Transverse colon (tissue), 4 donors: ENCODE results near the gene NFXL1. TPM values are rescaled to one million over a fixed set of nuclear protein-coding genes. Genes with fewer than 3 reads are reported as not detected.
A peak's percentile ranks its signal among the peaks of the same experiment; 100 is the strongest.

Experiments used
- DNase-seq: peaks from one replicate; pipeline ENCODE4 v3.0.0-alpha.2; 2019
- H3K27ac ChIP-seq, 4 donors: fragments of 200-600 bp; sonication (generic); 2 replicates each; pipeline ENCODE4 v1.5.1; 2016 to 2018; ENCODE audit warnings: inconsistent platforms in 4 of 4
- H3K27me3 ChIP-seq: fragments of 200-600 bp; sonication (generic); 2 replicates; pipeline ENCODE4 v1.5.1; 2017; ENCODE audit warnings: inconsistent platforms
- H3K36me3 ChIP-seq, 4 donors: fragments of 200-600 bp; sonication (generic); 2 replicates each; pipeline ENCODE4 v1.5.1; 2017 to 2019; ENCODE audit warnings: inconsistent platforms in 4 of 4
- H3K4me1 ChIP-seq, 4 donors: fragments of 200-600 bp; sonication (generic); 2 replicates each; pipeline ENCODE4 v1.5.1; 2017 to 2020; ENCODE audit warnings: inconsistent platforms in 4 of 4
- H3K4me3 ChIP-seq, 4 donors: fragments of 200-600 bp; sonication (generic); 1 replicate in 1 of 4; 2 replicates in 3 of 4; pipeline versions ENCODE4 v1.5.1 to v1.6.1; 2017 to 2019; ENCODE audit warnings: inconsistent platforms in 4 of 4
- H3K9me3 ChIP-seq, 2 donors: fragments of 200-600 bp; sonication (generic); 2 replicates each; pipeline ENCODE4 v1.5.1; 2017 to 2019; ENCODE audit warnings: inconsistent platforms in 2 of 2
- EP300 ChIP-seq: sonication (generic); formaldehyde crosslinking; IDR thresholded peaks from one replicate; pipeline ENCODE4 v1.6.1; 2017; ENCODE audit warnings: antibody characterized with exemption, low read depth
- POLR2A ChIP-seq: fragments of 450-650 bp; IDR thresholded peaks from one replicate; pipeline ENCODE4 v1.6.1; 2016; ENCODE audit warnings: antibody characterized with exemption, mild to moderate bottlenecking, moderate library complexity
- POLR2AphosphoS5 ChIP-seq, 3 donors: sonication (generic); formaldehyde crosslinking; IDR thresholded peaks; one replicate each; pipeline ENCODE4 v1.6.1; 2016; ENCODE audit warnings: antibody characterized with exemption in 3 of 3
- WGBS, 2 donors: methylation state at CpG; one replicate each; pipeline ENCODE4 v1.1.5; 2018; ENCODE audit warnings: low coverage in 1 of 2; 5-methylcytosine and 5-hydroxymethylcytosine counted together
- in situ Hi-C, 4 donors: fragments of 200-750 bp; cut with MboI; loops; one replicate each; pipeline versions ENCODE4 v1.15.0 to v1.15.1; 2017; ENCODE audit warnings: low sequenced_read_pairs in 3 of 4, low pct_ligation_motif_present in 1 of 4, low pct_unique_long_range_greater_than_20kb in 1 of 4
- intact Hi-C: fragments of 100-400 bp; cut with DNase I; formaldehyde crosslinking; loops from one replicate; pipeline ENCODE4 v1.15.1; 2023; ENCODE audit warnings: low total_unique reads
- total RNA-seq, 4 donors: library from RNA; depleted of rRNA; stranded (reverse); fragments of >200 nt; gene quantifications; one replicate each; pipeline ENCODE4 v1.1.0, GENCODE V29; 2016
- TF ChIP-seq, protein P1 (sequence below), 5 experiments: fragments of 200-600 bp in 3 of 5; fragments of 450-650 bp in 2 of 5; sonication (generic) in 3 of 5; IDR thresholded peaks; 1 replicate in 2 of 5; 2 replicates in 3 of 5; pipeline ENCODE4 v1.5.1; 2016 to 2017; ENCODE audit warnings: antibody characterized with exemption in 5 of 5, inconsistent platforms in 3 of 5, mild to moderate bottlenecking in 2 of 5, moderate library complexity in 1 of 5

Gene NFXL1
- 10 to 100 TPM in 2 of 4 donors, 1 to 10 TPM in 2; 2.0 to 22.4 (median 9.3) TPM for total RNA-seq

DNA sequence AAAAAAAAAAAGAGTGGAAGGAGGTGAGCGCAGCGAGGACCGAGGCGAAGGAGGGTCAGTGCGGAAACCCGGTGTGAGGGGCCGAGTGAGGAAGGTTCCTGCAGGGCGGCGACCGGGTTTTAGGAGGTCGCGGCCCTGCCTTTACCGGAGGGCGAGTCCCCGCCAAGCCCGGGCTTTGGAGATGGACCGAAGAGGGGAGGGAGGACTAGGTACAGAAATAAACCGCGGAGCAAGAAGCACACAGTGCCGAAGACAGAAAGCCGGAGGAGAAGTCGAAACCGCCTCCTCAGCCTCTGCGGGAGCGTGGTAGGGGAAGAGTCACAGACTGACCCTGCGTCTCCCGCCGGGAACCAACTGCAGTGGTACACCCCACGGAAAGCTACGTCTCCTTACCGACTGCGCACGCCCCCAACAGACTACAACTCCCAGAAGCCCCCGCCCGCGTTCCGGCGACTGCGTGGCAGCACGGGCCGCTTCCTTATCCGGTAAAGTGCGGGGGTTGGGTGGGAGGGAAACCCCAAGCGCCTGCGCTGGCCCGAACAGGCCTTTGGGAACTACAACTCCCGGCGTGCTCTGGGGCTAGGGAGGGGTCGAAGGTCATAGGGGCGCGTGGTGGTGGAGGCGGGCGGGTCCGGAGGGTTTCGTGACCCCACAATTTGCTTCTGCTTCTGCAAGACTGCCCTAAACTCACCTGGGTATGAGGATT, at the start of gene NFXL1:
TSS of gene NFXL1 (minus strand) at position 364 of the 706 bp plus-strand sequence. CDS start 380 bp downstream, outside the sequence.
- intact Hi-C loops: no loop called here
- in situ Hi-C loops: loop anchor here in 2 of 4 donors (25.0 kb wide), 2 partner anchors 427 to 452 kb away; partner anchors contain the start of genes ATP10D (in 1 of the 2) and COMMD8 (in 1 of the 2)
- peak within 1 kb of the TSS; percentile 79 to 93 (median 90) for H3K4me3 ChIP-seq
- peaks cover 0 to 21% (median 9%) of the 10 kb centered on the region in 4 donors for H3K4me1 ChIP-seq
- TF ChIP-seq EP300: no peak
- TF ChIP-seq, protein P1, sequence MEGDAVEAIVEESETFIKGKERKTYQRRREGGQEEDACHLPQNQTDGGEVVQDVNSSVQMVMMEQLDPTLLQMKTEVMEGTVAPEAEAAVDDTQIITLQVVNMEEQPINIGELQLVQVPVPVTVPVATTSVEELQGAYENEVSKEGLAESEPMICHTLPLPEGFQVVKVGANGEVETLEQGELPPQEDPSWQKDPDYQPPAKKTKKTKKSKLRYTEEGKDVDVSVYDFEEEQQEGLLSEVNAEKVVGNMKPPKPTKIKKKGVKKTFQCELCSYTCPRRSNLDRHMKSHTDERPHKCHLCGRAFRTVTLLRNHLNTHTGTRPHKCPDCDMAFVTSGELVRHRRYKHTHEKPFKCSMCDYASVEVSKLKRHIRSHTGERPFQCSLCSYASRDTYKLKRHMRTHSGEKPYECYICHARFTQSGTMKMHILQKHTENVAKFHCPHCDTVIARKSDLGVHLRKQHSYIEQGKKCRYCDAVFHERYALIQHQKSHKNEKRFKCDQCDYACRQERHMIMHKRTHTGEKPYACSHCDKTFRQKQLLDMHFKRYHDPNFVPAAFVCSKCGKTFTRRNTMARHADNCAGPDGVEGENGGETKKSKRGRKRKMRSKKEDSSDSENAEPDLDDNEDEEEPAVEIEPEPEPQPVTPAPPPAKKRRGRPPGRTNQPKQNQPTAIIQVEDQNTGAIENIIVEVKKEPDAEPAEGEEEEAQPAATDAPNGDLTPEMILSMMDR (IDR thresholded peaks at IDR 0.05): no peak
- TF ChIP-seq POLR2A: peak; percentile 87
- peak; percentile 95 to 98 (median 96) for TF ChIP-seq POLR2AphosphoS5 (IDR thresholded peaks at IDR 0.05)
- no peaks in the 10 kb centered on the region for H3K27me3 ChIP-seq
- 1% methylated on average over 21 to 54 of the region's 55 CpGs for WGBS, 2 donors
- DNase-seq: peak; percentile 98
- H3K27ac ChIP-seq: peak within 1 kb of the TSS; percentile 84 to 94 (median 90)
- H3K36me3 ChIP-seq: peaks cover 0 to 11% (median 0%) of the 10 kb centered on the region in 4 donors
- no peaks in the 10 kb centered on the region for H3K9me3 ChIP-seq

DNA sequence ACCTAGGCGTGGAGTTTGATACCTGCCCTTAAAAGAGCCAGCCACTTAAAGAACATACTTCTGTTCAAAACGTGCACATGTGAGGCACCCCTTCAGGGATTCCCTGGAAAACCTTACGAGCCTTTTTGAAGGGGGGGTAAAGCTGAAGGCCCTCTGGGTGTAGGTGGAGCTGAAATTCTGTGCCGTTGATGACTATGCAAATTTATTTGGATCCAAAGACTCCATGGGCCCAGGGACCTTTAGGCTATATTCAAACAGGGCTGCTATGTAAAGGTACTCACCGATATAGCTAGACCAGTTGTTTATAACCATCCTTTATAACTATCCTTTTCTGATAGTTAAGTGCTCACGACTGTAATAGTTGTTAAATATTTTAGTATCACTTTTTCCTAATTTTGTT, 40.3 kb upstream of the NFXL1 start:
- Histone ChIP-seq H3K4me1 (no peaks in the 10 kb centered on the region), H3K9me3 (no peaks in the 10 kb centered on the region), H3K27ac (no peak overlapping the region), H3K27me3 (no peaks in the 10 kb centered on the region), H3K36me3 (no peaks in the 10 kb centered on the region), H3K4me3 (no peak overlapping the region)
- no peak for DNase-seq
- intact Hi-C loops (no loop called here), in situ Hi-C loops (no loop called here)
- WGBS, 2 donors: 76 to 82% methylated on average over 2 to 6 of the region's 6 CpGs
- TF ChIP-seq POLR2AphosphoS5 (IDR thresholded peaks at IDR 0.05) (no peak), POLR2A (no peak), EP300 (no peak)
- TF ChIP-seq, protein P1 (IDR thresholded peaks at IDR 0.05): no peak

DNA sequence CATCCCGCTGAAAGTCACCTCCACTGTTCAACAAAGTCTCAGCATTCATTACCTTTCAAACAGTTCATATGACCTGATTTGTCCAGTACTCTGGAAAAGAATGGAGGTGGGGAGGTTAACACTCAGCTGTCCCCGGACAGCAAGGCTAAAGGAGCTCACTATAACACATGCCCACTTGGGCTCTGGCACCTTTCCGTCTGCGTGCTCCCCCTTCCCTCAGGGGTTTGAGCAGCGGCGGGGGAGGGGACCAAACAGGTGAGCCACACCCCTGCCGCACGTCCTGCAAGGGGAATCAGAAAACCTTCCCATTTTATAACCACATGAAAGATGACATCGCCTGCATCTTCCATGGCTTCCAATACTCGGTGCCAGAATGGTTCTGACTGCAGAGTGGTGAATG, 39.9 kb upstream of the NFXL1 start:
- in situ Hi-C loops: no loop called here
- Histone ChIP-seq H3K4me1 (no peaks in the 10 kb centered on the region), H3K9me3 (no peaks in the 10 kb centered on the region), H3K27me3 (no peaks in the 10 kb centered on the region), H3K4me3 (no peak overlapping the region), H3K36me3 (no peaks in the 10 kb centered on the region), H3K27ac (no peak overlapping the region)
- 54 to 67% methylated on average over 3 to 10 of the region's 10 CpGs for WGBS, 2 donors
- intact Hi-C loops: no loop called here
- no peak for DNase-seq
- TF ChIP-seq EP300: no peak

DNA sequence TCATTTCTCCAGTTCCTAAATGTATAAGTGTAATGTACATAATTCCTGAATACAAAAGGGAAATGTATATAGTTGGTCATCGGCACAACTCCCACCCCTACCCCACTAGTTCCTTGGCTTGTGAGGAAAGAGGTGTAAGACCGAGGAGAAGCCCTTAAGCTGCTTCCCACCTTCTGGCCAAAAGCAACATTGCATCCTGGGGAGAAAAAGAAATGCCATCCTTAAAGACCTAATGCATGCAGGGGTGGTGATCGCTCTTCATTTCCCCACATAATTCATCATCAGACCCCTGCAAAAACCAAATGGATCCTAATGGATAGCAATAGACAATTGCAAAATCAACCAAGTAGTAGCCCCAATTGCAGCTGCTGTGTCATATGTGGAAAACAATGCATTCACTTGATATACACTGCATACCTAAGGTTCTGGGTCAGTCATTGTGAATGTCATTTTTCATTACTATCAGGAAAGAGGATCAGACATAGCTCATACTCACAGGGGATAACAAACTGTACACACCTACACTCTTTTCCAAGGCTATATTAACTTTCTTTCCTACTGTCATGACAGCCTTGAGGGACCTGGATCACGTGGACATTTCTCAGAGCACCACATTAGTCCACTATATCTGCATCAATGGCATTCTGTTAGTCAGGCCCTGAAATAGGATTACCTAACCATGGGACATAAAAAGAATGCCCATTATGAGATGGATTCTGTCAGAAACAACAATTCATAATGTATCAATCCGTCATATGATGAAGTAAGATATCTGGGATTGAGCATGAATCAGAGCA, 31.7 kb upstream of the NFXL1 start:
- Histone ChIP-seq H3K4me1 (no peaks in the 10 kb centered on the region), H3K4me3 (no peak overlapping the region), H3K36me3 (no peaks in the 10 kb centered on the region), H3K27me3 (no peaks in the 10 kb centered on the region), H3K9me3 (no peaks in the 10 kb centered on the region), H3K27ac (no peak overlapping the region)
- no peak for DNase-seq
- intact Hi-C loops: no loop called here
- no peak for TF ChIP-seq POLR2AphosphoS5 (IDR thresholded peaks at IDR 0.05)
- no peak for TF ChIP-seq EP300
- TF ChIP-seq POLR2A: no peak
- TF ChIP-seq, protein P1 (IDR thresholded peaks at IDR 0.05): no peak
- 79 to 87% methylated on average over 2 to 5 of the region's 5 CpGs for WGBS, 2 donors
- in situ Hi-C loops: loop anchor here in 3 of 4 donors (10.0 to 25.0 kb wide), 3 partner anchors 251 to 261 kb away; no protein-coding TSS in a partner anchor
